Measurements from ENCODE around the gene RAPGEF4. TPM values are rescaled to one million over a fixed set of nuclear protein-coding genes. Genes with fewer than 3 reads are reported as not detected.

RAPGEF4 gene
- total RNA-seq, 4 donors from 2014 or later, result 1.4 to 5.5 (median 1.8) TPM

DNA sequence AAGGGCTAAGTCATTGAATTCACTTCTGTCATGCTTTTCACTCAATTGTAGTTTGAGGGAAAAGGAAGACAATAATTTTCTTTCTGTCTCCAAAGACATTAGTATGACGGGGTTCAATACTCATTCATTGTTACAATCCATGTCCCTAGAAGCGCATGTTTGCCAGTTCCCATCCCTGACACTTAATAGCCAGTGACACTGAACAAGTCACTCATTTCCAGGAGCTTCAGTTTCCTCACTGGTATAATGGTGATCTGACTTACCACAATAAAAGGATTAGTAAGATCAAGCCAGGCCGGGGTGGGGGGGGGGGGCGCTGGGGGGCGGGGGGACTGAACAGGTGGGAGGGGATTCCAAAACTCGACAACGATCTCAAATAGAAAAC is 195.2 kb downstream of the RAPGEF4 start:
- Histone ChIP-seq H3K4me3 (no peak overlapping the region), H3K4me1 (peaks cover 12 to 20% of the 10 kb centered on the region in 2 donors), H3K36me3 (no peaks in the 10 kb centered on the region), H3K27ac (peak overlapping the region; percentile 51 to 67 (median 62)), H3K9me3 (no peaks in the 10 kb centered on the region), H3K27me3 (no peaks in the 10 kb centered on the region)
- DNase-seq, result no peak
- TF ChIP-seq, protein P1, sequence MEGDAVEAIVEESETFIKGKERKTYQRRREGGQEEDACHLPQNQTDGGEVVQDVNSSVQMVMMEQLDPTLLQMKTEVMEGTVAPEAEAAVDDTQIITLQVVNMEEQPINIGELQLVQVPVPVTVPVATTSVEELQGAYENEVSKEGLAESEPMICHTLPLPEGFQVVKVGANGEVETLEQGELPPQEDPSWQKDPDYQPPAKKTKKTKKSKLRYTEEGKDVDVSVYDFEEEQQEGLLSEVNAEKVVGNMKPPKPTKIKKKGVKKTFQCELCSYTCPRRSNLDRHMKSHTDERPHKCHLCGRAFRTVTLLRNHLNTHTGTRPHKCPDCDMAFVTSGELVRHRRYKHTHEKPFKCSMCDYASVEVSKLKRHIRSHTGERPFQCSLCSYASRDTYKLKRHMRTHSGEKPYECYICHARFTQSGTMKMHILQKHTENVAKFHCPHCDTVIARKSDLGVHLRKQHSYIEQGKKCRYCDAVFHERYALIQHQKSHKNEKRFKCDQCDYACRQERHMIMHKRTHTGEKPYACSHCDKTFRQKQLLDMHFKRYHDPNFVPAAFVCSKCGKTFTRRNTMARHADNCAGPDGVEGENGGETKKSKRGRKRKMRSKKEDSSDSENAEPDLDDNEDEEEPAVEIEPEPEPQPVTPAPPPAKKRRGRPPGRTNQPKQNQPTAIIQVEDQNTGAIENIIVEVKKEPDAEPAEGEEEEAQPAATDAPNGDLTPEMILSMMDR (IDR thresholded peaks at IDR 0.05 in 4 of 5, conservative IDR thresholded peaks at IDR 0.05 in 1 of 5), result no peak
- TF ChIP-seq POLR2A (IDR thresholded peaks at IDR 0.05), result no peak
- intact Hi-C loops (cut with DNase I; ENCODE audit: low total_unique reads), result loop anchor here (1.0 kb wide), 1 partner anchor 67 kb away; no protein-coding TSS in a partner anchor
- peak; percentile 3 to 7 for ATAC-seq
- in situ Hi-C loops (cut with MboI; ENCODE audit: low sequenced_read_pairs in 4 of 4), result loop anchor here (5.0 to 25.0 kb wide), 6 partner anchors 64 to 126 kb away; no protein-coding TSS in a partner anchor

DNA sequence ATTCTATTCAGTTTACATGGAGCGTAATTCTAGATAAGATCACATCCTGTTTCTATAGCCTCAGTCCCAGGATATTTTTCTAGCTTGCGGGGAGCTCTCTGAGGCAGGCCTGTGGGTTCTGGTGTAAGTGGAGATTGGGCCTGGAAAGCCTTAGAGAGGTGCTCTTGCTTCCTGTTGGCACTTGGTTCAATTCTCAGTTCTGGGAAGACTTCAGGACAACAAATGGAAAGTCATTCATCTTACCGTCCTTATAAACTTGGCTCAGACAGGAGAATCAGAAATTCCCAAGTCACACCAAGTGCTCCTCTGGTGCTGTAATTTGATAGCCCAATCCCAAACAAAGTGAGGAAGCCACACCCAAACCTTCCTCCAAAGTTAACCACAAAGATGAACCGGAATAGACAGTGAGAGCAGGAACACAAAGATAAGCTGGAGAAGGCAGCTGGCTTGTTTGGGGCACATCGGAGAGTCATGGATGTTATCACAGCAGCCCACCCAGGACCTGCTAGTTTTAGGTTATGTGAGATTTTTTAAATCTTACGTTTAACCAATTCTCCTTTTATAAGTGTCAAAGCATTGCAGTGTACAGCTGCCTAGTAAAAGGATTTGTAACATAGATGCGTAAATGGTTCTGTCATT is 195.7 kb downstream of the RAPGEF4 start:
- H3K27me3 ChIP-seq, result no peaks in the 10 kb centered on the region
- TF ChIP-seq, protein P1 (IDR thresholded peaks at IDR 0.05 in 4 of 5, conservative IDR thresholded peaks at IDR 0.05 in 1 of 5), result no peak
- TF ChIP-seq POLR2A (IDR thresholded peaks at IDR 0.05), result no peak
- intact Hi-C loops (cut with DNase I; ENCODE audit: low total_unique reads) (loop anchor here (1.0 kb wide), 1 partner anchor 67 kb away; no protein-coding TSS in a partner anchor), in situ Hi-C loops (cut with MboI; ENCODE audit: low sequenced_read_pairs in 4 of 4) (loop anchor here (5.0 to 25.0 kb wide), 6 partner anchors 64 to 127 kb away; no protein-coding TSS in a partner anchor)
- DNase-seq (no peak), ATAC-seq (peak; percentile 69 to 75)
- peak overlapping the region; percentile 11 to 42 (median 25) for H3K4me3 ChIP-seq
- H3K27ac ChIP-seq, result peak overlapping the region; percentile 51 to 67 (median 62)
- H3K36me3 ChIP-seq, result no peaks in the 10 kb centered on the region
- H3K4me1 ChIP-seq, result peaks cover 12 to 20% of the 10 kb centered on the region in 2 donors
- H3K9me3 ChIP-seq, result no peaks in the 10 kb centered on the region

DNA sequence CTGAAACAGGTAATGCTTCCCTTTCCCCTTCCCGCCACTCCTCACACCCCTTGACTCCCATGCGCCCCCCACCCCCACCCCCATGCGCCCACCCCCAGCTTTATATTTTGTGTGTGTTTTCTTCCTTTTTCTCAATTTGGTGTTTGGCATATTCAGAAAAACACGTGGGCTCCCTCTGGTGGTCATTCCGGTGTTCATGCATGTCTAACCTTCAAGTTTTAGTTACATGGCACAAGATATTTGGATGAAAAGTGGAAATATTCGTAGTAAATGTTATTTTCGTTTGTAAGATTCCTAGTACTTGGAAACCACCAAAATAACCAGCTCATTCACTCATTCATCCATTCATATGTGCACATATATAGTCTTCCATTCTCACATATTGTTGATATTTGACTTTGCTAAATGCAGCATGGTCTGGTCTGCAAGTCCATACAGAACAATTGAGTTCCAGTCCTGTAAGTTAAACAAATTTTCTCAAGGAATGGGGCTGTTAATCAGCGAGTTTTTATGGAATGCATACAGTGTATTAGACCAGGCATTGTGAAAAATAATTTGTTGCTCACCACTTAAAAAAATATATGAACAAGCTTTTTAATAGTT is 196.4 kb downstream of the RAPGEF4 start:
- Histone ChIP-seq H3K4me1 (peaks cover 10 to 20% of the 10 kb centered on the region in 2 donors), H3K36me3 (no peaks in the 10 kb centered on the region), H3K4me3 (peak overlapping the region; percentile 11 to 42 (median 25)), H3K27ac (peak overlapping the region in 3 of 4 donors; percentile 51 to 67 (median 60)), H3K27me3 (no peaks in the 10 kb centered on the region), H3K9me3 (no peaks in the 10 kb centered on the region)
- intact Hi-C loops (cut with DNase I; ENCODE audit: low total_unique reads) (loop anchor here (1.0 to 2.0 kb wide), 2 partner anchors 68 to 125 kb away; no protein-coding TSS in a partner anchor), in situ Hi-C loops (cut with MboI; ENCODE audit: low sequenced_read_pairs in 4 of 4) (loop anchor here (5.0 to 25.0 kb wide), 6 partner anchors 65 to 127 kb away; no protein-coding TSS in a partner anchor)
- ATAC-seq (no peak), DNase-seq (peak; percentile 10 to 28)
- TF ChIP-seq POLR2A (IDR thresholded peaks at IDR 0.05), result no peak
- TF ChIP-seq, protein P1 (IDR thresholded peaks at IDR 0.05 in 4 of 5, conservative IDR thresholded peaks at IDR 0.05 in 1 of 5), result peak; percentile 40 to 81 (median 48)

DNA sequence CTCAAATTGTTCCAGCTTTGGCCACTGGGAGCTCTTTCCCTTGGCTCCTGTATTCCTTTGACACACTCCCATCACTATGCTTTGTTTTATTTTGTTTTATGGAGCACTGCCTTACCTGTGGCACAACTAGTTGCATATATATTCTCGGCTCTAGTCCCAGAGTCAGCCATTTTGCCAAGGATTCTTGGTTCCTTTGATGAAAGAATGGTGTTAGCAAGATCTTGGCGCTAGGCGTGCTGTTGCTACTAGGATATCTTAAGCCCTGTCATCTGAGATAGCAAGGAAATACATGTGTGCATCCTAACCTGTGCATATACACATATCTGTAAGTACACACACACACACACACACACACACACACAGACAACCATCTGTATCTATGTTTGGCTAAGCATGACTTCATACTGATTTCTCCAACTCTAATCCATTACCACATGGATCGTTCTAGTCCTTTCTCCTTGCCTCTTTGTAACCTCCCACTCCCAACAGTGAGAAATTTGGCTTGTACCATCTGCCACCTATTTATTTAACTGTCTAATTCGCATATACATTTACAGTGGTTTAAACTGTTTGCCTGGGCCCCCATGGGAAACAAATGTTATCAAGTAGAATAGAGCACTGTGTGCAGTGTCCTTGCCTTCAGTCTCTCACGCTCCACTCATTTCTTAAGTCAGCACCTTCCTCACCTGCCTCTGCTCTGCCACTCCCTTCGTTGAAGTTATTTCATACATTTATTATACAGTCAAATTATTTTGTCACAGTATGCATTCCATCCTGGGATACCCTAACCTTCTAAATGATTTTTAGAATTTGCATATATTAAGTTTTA is 202.5 kb downstream of the RAPGEF4 start:
- Histone ChIP-seq H3K4me3 (no peak overlapping the region), H3K27ac (no peak overlapping the region), H3K27me3 (no peaks in the 10 kb centered on the region), H3K4me1 (no peaks in the 10 kb centered on the region), H3K36me3 (no peaks in the 10 kb centered on the region), H3K9me3 (no peaks in the 10 kb centered on the region)
- in situ Hi-C loops (cut with MboI; ENCODE audit: low sequenced_read_pairs in 4 of 4), result loop anchor here in 2 of 4 donors (10.0 to 25.0 kb wide), 3 partner anchors 73 to 133 kb away; no protein-coding TSS in a partner anchor
- DNase-seq (no peak), ATAC-seq (no peak)
- intact Hi-C loops (cut with DNase I; ENCODE audit: low total_unique reads), result no loop called here
- TF ChIP-seq POLR2A (IDR thresholded peaks at IDR 0.05), result no peak
- TF ChIP-seq, protein P1 (IDR thresholded peaks at IDR 0.05 in 4 of 5, conservative IDR thresholded peaks at IDR 0.05 in 1 of 5), result no peak
